Measurements from ENCODE around the gene SORCS1. TPM values are rescaled to one million over a fixed set of nuclear protein-coding genes. Genes with fewer than 3 reads are reported as not detected.

SORCS1 gene
- total and polyA plus RNA-seq, 2 of the 8 experiments (the other 6 are each of a cell fraction or from before 2014, with no cell fraction given) = 4.1 to 4.6 TPM

- H3K4me1 ChIP-seq (replicated peaks in 1 of 4; ENCODE audit: control insufficient read depth in 3 of 4, insufficient read depth in 4 of 4, low read length in 3 of 4) = peaks cover 0 to 4% (median 0%) of the 10 kb centered on the region in 4 experiments; a peak in 2 of 7 replicates
- H3K79me2 ChIP-seq (ENCODE audit: control insufficient read depth in 1 of 2, insufficient read depth in 2 of 2, low read length in 2 of 2) = no peaks in the 10 kb centered on the region
- H2AK5ac ChIP-seq (ENCODE audit: low read depth, low read length) = no peak overlapping the region
- H4K20me1 ChIP-seq (replicated peaks in 1 of 2; ENCODE audit: control insufficient read depth in 1 of 2, insufficient read depth in 2 of 2, low read length in 2 of 2) = no peaks in the 10 kb centered on the region
- no peak overlapping the region for H3K23ac ChIP-seq (ENCODE audit: insufficient read length)
- no peak overlapping the region for H4K91ac ChIP-seq (replicated peaks; ENCODE audit: insufficient read length, low read length)
- ChIA-PET POLR2A (ENCODE audit: partially characterized antibody) (no interaction called here), CTCF (ENCODE audit: partially characterized antibody) (interaction anchor here (1.1 kb wide), 1 partner anchor 521 kb away, joined by 3 read pairs; no protein-coding TSS in a partner anchor)
- DNase-seq (ENCODE audit: low read depth in 1 of 2, low spot score in 2 of 2) = no peak
- no peaks in the 10 kb centered on the region for H3K36me3 ChIP-seq (ENCODE audit: control insufficient read depth in 2 of 4, insufficient read depth in 4 of 4, low read length in 3 of 4)
- H3K4me3 ChIP-seq (ENCODE audit: extremely low read depth in 1 of 4, insufficient read depth in 2 of 4, low read depth in 3 of 4, low read length in 4 of 4) = no peak overlapping the region
- no peak overlapping the region for H3K56ac ChIP-seq (replicated peaks; ENCODE audit: insufficient read length, low read depth, low read length)
- H2BK12ac ChIP-seq (ENCODE audit: low read depth, low read length) = no peak overlapping the region
- H2BK5ac ChIP-seq (ENCODE audit: low read depth, low read length) = no peak overlapping the region
- FAIRE-seq = no peak
- H4K8ac ChIP-seq (ENCODE audit: extremely low read depth, insufficient read depth, low read length) = no peak overlapping the region
- no peak overlapping the region for H3K4me2 ChIP-seq (ENCODE audit: insufficient read depth in 1 of 2, low read depth in 2 of 2, low read length in 2 of 2)
- H3K9ac ChIP-seq (replicated peaks in 1 of 4; ENCODE audit: extremely low read depth in 1 of 4, low read depth in 3 of 4, low read length in 3 of 4) = no peak overlapping the region
- H3K9me3 ChIP-seq (ENCODE audit: insufficient read depth in 2 of 2, low read depth in 1 of 2, low read length in 1 of 2) = no peaks in the 10 kb centered on the region
- no peak overlapping the region for H3K4ac ChIP-seq (replicated peaks; ENCODE audit: insufficient read length, low read depth, low read length)
- no peak overlapping the region for H3K18ac ChIP-seq (ENCODE audit: extremely low read depth, low read length)
- no peak overlapping the region for H4K5ac ChIP-seq (ENCODE audit: insufficient read length, low read depth, low read length)
- no peaks in the 10 kb centered on the region for H3K79me1 ChIP-seq (ENCODE audit: low read depth, low read length)
- peaks cover 7% of the 10 kb centered on the region for H3K23me2 ChIP-seq (ENCODE audit: low read depth, low read length)
- 88% methylated on average over 1 of the region's 1 CpG; no CpG with 5 or more reads in 1 of the 2 experiments for WGBS, 2 experiments (ENCODE audit: extremely low coverage in 1 of 2, insufficient coverage in 1 of 2, insufficient read length in 1 of 2, insufficient replicate concordance in 2 of 2, low coverage in 1 of 2, low lambda C conversion rate in 2 of 2, missing lambda C conversion rate in 1 of 2)
- H2BK20ac ChIP-seq (ENCODE audit: low read length) = no peak overlapping the region
- peaks cover under 1 to 14% (median 5%) of the 10 kb centered on the region in 4 experiments; a peak in 6 of 7 replicates for H3K27me3 ChIP-seq (replicated peaks in 1 of 4; ENCODE audit: control insufficient read depth in 3 of 4, extremely low read depth in 1 of 4, insufficient read depth in 3 of 4, low read length in 3 of 4)
- H2BK120ac ChIP-seq (replicated peaks; ENCODE audit: low read depth, low read length) = no peak overlapping the region
- no peak overlapping the region for H2BK15ac ChIP-seq (ENCODE audit: low read length)
- no peak overlapping the region for H3K27ac ChIP-seq (ENCODE audit: low read depth, low read length)
- H3K14ac ChIP-seq (ENCODE audit: insufficient read length) = no peak overlapping the region
- TF ChIP-seq MAFK (IDR thresholded peaks at IDR 0.05; ENCODE audit: low read depth, low read length) (peak; percentile 79), YY1 (IDR thresholded peaks at IDR 0.05; ENCODE audit: low read depth, low read length) (no peak)
- H2AFZ ChIP-seq (ENCODE audit: low read length) = no peak overlapping the region
These were observed 4.2 kb upstream of the SORCS1 start for GRCh38 chr10:107168738-107169137.
